NCI-H446 (cell line): Measurements from ENCODE around the gene TSHZ2.
A peak's percentile ranks its signal among the peaks of the same experiment; 100 is the strongest.

Experiments used
- DNase-seq, 2 experiments: peaks; one replicate each; lab custom pipeline; 2025; lab: John Stamatoyannopoulos, UW

Gene TSHZ2

DNA sequence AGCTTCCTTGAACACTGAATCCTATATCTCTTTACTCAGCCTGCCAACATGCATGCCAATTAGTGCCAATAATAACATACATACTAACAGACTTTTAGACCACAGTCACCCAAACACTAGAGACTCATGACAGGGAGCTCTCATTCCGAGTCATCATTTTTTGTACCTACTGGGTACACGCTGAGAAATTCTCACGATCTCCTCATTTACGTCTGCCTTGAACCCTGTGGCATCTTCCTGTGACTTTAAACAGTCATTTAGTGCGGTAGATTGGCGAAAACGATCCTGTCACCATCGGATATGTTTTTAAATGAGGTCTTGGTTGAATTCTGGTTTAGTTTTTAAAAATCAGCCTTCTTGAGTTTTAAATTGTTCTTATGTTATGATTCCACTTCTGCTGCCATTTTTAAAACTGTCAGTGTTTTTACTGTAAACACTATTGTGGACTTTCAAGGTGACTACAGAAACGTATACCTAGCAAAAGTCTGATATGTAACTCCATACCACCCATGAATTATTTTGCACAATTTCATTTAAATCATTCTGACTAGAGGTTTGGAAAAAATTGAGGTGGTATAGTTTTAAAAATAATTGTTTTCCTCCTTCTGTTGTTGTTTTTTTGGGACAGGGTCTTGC is 275.4 kb downstream of the TSHZ2 start:
- DNase-seq: no peak

DNA sequence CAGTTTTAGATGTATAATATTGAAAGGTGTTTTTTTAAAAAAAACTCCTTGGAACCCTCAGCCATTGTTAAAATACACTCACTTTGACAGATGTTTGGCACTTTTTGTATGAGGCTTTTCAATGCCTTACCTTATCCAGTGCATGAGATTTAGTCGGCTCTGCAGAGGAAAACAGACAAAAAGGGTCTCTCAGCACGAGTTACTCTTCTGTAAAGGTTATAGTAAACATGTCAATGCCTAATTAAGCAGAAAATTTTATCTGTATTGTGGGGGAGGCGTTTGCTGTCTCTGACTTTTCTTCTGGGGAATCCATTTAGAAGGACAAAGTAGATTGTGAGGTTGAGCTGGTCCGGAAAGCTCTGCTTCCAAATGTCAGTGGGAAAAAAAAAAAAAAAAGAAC is 278.3 kb downstream of the TSHZ2 start:
- DNase-seq: no peak

DNA sequence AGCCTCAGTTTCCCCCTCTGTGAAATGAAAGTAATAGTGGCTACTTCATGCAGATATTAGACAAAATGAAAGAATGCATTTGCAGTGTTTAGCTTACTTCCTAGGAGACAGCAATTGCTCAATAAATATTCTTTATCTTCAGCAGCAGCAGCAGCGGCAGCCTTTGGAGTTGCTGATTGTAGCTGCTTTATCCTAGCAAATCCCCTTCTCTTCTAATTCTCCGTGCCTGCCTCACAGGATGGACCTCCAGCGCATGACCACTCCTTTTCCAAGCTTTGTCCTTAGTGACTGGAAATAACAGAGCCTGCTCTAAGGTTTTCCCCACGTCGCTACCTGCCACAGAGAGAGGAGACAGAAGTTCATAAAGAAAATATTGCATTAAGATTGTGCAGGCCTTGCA is 279.8 kb downstream of the TSHZ2 start:
- no peak for DNase-seq

DNA sequence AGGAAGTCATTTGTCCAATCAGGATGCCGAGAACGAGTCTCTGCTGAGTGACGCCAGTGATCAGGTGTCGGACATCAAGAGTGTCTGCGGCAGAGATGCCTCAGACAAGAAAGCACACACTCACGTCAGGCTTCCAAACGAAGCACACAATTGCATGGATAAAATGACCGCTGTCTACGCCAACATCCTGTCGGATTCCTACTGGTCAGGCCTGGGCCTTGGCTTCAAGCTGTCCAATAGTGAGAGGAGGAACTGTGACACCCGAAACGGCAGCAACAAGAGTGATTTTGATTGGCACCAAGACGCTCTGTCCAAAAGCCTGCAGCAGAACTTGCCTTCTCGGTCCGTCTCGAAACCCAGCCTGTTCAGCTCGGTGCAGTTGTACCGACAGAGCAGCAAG is 281.5 kb downstream of the TSHZ2 start:
- DNase-seq: no peak

DNA sequence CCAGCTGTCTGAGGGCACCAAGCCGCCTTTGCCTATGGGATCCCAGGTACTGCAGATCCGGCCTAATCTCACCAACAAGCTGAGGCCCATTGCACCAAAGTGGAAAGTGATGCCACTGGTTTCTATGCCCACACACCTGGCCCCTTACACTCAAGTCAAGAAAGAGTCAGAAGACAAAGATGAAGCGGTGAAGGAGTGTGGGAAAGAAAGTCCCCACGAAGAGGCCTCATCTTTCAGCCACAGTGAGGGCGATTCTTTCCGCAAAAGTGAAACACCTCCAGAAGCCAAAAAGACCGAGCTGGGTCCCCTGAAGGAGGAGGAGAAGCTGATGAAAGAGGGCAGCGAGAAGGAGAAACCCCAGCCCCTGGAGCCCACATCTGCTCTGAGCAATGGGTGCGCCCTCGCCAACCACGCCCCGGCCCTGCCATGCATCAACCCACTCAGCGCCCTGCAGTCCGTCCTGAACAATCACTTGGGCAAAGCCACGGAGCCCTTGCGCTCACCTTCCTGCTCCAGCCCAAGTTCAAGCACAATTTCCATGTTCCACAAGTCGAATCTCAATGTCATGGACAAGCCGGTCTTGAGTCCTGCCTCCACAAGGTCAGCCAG is 283.0 kb downstream of the TSHZ2 start:
- no peak for DNase-seq

DNA sequence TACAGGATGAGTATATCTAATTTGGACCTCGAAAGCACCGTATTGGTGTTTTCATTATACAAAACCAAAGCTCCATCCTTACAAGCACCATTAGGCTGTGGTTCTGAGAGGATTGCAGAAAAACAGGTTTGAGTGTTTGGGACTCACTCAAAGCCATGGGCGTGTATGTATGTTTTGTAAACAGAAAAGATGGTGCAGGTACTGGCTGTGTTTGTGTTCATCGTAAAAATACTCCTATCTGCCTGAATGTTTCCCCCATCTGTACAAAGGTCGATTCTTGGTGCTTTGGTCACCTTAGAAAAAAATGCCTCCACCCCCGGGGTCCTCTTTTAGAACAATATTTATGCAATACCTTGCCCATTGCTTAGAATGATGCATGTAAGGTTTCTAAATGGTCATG is 286.6 kb downstream of the TSHZ2 start:
- no peak for DNase-seq

DNA sequence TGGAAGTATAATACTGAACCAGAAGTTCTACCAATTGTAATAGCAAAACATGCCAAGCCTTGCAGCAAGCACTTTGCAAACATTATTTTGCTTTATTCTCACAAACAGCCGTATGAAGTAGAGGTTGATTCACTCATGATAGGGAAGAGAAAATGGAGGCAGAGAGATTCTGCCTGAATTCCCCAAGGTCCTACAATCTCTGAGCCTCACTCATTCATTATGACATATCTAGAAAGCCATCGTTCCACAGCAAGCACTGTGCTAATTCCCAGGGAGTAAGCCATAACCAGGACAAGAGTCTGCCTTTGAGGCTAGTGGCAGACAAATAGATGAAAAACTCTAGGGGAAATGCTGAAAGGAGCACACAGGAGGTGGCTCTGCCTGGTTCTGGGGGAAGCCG is 288.0 kb downstream of the TSHZ2 start:
- DNase-seq: no peak

DNA sequence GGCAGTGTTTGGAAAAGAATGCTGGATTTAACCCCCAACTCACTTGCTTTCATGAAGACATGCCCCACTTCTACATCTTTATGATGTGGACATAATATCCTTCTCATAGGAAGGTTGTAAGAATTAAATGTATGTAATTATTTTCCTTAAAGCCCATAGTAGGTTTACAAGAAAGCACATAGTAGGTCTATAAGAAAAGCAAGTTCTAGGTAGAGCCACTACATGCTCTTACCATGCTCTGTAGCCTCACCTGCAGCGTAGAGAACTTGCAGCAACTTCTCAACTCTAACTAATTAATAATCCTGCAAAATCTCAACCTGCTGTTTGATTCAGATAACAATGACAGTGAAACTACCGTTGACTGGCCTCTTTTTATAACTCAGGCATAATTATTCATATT is 288.4 kb downstream of the TSHZ2 start:
- DNase-seq: no peak

DNA sequence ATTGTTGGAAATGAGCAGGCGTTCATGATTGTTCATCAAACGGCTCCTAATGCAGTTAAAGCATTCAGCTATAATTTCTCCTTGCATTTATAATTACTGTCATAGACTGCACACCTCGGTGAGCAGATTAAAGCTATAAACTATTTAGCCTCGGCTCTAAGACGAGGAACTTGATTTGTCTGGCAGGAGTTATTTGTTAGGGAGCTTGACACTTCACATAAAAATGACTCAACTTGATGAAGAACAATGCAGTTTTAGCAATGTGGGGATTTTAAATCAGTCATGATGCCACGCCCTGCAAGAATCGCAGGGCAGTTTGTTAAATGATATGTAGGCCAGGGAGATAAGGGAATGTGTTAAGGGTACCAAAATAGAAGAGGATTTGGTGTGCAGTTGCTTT is 290.2 kb downstream of the TSHZ2 start:
- DNase-seq: no peak

DNA sequence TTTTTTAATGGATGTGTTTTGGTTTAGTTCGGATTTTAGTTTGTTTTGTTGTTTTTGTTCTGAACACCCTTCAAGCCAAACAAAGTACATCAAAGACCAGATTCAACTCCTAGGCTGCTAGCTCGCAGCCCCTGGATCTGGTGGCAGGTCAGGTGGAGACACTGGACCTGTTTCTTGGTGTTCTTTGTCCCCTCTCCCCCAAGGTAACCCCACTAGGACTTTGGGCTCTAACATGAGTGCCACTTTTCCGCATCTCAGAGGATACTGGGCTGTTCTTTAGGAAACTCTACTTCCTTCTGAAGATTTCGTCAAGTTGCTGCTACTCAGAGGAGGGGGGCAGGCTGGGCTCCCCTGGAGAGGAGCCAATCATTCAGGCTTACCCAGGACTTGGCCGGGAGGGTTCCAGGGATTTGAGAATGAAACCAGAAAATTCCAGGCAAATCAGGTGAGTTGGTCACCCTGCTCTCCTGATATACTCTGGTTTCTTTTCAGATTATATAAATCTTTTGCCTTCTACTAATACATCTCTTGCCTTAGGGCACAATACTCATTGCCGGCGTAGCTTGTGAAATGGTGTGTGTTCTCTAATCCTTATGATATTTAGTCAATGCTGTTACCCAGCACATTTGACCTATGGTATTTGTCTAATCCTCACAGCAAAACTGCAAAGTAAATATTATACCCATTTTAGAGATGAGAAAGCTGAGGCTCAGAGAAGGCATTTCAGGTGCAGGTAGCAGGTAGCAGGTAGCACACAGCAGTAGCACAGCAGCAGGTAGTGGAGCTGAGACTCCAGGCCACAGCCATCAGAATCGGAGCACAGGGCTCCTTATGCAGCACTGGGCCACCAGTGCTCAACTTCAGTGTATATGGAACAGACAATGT is 291.6 kb downstream of the TSHZ2 start:
- no peak for DNase-seq

DNA sequence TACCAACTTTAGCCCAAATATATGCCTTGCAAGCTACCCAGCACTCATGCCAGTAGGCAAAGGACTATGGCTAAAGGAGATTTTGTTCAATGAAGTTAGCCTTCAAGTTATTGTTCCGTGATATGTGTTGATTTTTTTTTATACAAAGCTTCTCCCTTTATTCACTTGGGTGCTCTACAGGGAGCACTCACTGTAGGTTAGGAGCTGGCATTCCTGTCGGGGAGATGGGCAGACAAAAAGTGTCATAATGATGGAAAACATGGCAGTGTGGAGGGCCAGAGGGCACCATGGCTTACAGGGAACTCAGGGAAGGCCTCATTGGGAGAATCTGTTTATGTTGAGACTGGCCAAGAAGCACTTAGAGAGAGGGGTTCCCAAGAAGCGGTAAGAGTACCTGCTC is 292.4 kb downstream of the TSHZ2 start:
- DNase-seq: no peak

DNA sequence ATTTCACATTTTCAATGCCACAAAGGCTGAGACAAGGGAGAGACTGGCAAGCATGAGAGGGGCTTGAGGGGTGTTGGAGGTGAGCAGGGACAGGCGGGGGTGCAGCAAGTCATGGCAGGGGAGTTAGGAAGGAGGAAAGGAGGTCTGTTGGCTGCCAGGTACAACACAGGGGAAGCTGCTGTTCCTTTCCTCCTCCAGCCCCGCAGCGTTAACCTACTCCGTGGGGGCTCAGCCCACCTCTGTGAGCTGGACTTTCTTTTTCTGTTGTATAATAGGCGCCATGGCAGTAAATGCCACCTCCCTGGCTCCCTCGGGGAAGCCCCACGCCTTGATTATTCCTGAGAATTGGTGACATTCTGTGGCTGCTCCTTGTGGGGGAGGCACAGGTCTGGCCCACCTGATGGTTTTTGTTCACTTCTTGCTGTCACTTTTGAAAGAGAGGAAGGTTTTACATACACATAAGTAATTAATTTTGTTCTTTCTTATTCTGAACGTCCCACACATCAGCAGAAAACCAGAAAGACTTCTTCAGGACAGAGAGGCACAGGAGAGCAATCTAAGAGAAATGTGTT is 293.2 kb downstream of the TSHZ2 start:
- DNase-seq: no peak

DNA sequence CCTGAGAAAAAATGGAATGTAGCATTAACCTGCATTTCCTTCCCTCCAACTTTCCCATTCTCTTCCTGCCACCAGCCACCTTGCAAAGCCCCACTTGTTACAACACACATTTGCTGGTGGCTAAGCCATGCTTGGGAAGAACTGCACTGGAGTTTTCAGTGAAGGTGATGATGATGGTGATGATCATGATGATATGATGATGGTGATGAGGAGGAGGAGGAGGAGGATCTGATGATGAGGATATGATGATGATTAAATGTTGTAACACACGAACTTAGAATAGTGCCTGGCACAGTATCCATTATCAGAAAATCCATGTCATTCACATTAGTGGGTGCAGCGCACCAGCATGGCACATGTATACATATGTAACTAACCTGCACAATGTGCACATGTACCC is 297.2 kb downstream of the TSHZ2 start:
- no peak for DNase-seq

DNA sequence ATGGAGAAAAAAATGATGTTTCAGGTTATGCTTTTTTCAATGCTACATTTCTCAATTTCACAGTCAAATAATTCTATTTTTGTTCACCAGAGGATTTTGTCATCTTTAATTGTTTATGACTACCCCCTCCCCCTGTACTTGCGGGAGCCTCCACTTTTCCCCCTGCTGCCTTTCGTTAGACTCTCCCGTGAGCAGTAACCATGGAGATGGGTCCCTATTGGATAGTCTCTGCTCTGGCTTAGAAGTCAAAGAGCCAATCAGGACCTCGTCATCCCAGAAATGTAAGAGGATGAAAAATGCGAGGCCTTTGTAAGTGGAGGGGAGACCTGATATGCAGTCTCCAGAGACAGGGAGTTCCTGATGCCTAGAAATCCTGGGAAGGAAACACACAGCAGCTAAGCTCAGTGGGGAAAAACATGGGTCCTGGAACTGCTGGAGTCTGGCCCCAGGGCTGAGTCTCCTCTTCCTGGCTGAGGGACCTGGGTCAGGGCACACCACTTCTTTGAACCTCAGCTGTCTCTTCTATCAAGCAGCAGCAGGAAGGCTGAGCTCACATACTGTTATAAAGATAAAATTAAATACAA is 298.7 kb downstream of the TSHZ2 start:
- no peak for DNase-seq

DNA sequence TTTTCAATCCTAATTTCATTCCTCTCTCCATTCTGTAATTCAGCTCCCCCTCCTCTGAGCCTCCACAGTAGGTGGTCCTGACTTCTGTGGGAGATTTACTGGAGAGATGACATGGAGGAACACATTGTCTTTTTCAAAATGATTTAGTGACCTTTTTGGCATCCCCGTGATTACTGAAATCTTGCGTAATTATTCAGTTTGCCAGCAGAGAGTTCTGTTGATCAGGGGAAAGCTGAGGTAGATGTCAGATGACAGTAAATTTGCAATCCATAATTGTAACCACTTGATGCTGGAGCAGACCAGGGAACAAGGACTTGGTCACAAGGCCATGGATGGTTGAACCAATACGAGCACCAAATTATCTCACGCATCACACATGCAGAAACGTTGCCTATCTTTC is 302.2 kb downstream of the TSHZ2 start:
- DNase-seq: no peak

DNA sequence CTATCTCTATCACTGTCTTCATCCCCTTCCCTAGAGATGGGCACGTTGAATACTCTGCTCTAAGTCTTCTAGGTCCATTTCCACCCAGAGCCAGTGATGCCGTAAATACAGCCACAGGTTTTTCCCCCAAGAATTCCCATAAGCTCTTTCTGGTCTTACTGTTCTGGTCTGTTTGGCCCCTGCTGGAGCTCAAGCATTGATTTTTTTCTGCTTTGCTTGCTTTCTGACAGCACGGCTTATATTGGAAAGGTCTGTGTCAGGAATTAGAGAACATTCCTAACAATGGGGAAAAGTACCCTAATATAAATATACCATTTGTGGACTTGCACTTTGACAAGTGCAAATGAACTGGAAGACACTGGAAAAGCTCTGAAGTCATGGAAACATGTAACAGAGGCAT is 302.6 kb downstream of the TSHZ2 start:
- no peak for DNase-seq

DNA sequence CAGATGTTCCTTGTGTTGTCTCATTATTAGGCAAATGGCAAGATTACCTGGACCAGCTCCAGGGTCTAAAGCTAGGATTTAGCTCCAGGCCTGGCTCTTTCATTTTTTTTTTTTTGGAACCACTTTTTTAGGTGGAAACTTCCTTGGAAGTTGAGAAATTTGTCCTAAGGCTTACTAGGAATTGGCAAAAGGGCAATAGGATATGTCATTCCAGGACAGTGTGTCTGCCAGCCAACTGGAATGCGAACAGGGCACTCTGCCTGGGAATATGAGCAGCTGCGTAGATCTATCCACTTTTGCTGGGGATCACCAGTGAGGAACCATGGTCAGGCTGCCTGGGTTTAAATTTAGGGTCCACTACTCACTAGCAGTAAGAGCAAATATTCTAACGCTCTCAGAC is 304.0 kb downstream of the TSHZ2 start:
- DNase-seq: peak in 1 of 2 experiments; percentile 2

DNA sequence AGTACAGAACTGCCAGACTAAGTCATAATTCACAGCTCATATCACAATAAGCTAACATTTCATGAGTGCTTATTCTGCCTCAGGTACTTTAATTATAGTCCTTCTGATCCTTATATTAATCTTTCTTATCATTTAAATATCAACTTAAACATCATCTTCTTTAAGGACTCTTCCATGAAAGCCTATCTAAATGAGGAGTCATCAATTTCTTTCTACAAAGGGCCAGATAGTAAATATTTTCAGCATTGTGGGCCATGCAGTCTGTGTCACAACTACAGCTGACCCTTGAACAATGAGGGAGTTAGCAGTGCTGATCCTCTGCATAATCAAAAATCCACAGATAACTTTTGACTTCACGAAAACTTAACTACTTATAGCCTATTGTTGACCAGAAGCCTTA is 306.4 kb downstream of the TSHZ2 start:
- DNase-seq: no peak

DNA sequence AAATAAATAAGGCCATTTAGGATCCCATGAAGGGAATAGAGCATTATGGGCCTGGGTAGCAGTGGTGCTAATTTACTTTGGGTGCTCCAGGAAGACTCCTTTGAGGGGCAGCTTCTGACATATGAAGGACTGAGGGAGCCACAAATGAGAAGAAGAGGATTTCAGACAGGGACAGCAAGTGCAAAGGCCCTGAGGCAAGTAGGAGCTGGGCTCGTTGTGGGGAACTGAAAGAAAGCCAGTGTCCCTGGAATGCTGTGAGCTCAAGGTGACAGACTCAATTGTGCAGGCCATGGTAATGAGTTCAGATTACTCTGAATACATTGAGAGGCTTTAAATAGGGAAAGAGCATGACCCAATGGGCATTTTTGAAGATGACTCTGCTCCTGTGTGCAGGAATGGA is 307.6 kb downstream of the TSHZ2 start:
- DNase-seq: no peak

DNA sequence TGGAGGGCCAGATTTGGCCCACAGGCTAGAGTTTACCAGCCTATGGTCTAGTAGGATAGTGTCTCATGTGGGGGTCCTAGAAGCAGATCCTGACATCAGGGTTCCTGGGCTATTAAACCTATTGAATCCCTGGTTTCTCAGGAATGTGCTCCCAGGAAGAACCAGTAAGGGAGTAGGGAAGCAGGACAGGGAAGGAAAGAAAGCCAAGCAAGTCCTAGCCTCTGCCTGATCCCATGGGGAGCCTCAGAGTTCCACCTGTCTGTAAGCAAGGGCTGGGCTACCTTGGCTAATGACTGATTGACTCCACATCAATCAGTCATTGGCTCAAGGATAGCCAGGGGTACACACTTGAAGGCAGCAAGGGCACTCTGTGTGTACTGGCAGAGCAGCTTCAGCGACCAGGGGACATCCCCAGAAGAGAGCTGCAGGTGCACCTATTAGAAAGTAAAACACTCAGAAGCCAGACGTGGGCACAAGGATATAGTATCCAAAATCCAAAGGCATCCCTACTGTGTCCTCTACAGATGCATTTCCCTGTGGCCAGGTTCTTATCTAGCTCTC is 309.5 kb downstream of the TSHZ2 start:
- DNase-seq: no peak

DNA sequence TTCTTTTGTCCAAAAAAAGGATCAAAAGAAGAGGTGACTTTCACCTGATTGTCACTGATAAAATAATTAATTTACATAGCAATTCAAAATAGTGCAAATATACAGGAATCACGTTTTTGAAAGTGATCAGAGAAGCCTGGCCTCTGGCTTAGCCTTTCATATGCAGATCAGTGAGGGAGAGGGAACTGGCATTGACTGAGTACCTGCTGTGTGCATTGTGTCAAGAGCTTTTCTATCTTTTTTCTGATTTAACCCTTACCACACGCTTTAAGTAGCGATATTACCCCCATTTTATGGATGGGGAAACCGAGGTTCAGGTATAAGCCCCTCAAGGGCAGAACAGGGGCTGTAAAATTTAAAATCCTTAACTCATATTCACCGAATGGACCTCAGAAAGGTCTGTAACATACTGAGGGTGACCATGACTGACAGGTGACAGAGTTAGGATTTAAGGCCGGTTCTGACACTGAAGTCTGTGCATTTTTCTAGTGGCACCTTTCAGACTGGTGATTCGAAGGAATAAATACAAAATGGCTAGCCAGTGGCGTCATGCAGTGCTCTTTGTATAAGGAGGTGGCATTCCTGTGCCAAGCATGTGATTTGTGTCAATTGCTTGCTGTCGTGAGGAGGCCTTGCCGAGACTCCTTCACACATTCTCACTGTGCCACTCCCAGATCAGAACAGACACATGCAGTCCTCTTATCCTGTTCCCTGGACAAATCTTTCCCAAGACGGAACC is 310.2 kb downstream of the TSHZ2 start:
- DNase-seq: no peak

DNA sequence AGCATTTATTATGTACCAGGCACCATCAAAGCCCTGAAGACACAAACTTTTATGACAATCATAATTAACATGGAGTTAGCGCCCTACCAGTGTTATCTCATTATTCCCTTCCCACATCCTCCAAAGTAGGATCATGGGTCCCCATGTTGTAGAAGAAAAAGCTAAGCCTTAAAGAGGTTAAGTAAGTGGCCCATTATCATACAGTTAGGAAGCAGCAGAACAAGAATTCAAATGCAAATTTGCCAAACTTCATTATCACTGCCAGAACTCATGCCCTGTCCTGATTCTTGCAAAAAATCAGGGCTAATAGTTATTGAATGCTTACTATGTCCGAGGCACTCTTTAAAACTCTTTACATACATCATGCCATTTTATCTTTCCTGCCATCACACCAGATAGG is 310.9 kb downstream of the TSHZ2 start:
- no peak for DNase-seq
